KMS-11 (cell line): ENCODE measurements around the gene CRYL1.

Source experiments
- H2AFZ ChIP-seq: fragments of 200-600 bp; sonication (generic); 2 replicates; pipeline ENCODE4 v1.6.1; 2016; ENCODE audit warnings: antibody characterized with exemption, mixed run types, low read depth
- H3K27ac ChIP-seq: fragments of 200-600 bp; sonication (generic); 2 replicates; pipeline ENCODE4 v1.6.1; 2016; ENCODE audit warnings: mild to moderate bottlenecking, mixed run types
- H3K27me3 ChIP-seq: fragments of 200-600 bp; sonication (generic); 2 replicates; pipeline ENCODE4 v1.6.1; 2017; ENCODE audit warnings: mild to moderate bottlenecking, low read depth, mixed run types, moderate library complexity; ENCODE audit not compliant: insufficient read depth
- H3K36me3 ChIP-seq: fragments of 200-600 bp; sonication (generic); 2 replicates; pipeline ENCODE4 v1.6.1; 2017; ENCODE audit warnings: mild to moderate bottlenecking, mixed run types; ENCODE audit not compliant: insufficient read depth
- H3K4me1 ChIP-seq: fragments of 200-600 bp; sonication (generic); 2 replicates; pipeline ENCODE4 v1.6.1; 2016; ENCODE audit warnings: mild to moderate bottlenecking, low read depth, mixed run types; ENCODE audit not compliant: poor library complexity, severe bottlenecking
- H3K4me2 ChIP-seq: fragments of 200-600 bp; sonication (generic); 2 replicates; pipeline ENCODE4 v1.7.0; 2016; ENCODE audit warnings: mild to moderate bottlenecking, mixed run types
- H3K4me3 ChIP-seq: fragments of 200-600 bp; sonication (generic); IDR thresholded peaks from 2 replicates; pipeline ENCODE4 v1.6.1; 2017; ENCODE audit warnings: low read depth, low read length, mixed read lengths; ENCODE audit not compliant: insufficient read depth
- H3K79me2 ChIP-seq: fragments of 200-600 bp; sonication (generic); 2 replicates; pipeline ENCODE4 v1.6.1; 2016; ENCODE audit warnings: low read depth, mixed run types; ENCODE audit not compliant: insufficient read depth
- H3K9ac ChIP-seq: fragments of 200-600 bp; sonication (generic); 2 replicates; pipeline ENCODE4 v1.6.1; 2016; ENCODE audit warnings: mild to moderate bottlenecking, mixed run types
- H4K20me1 ChIP-seq: fragments of 200-600 bp; sonication (generic); 2 replicates; pipeline ENCODE4 v1.6.1; 2016; ENCODE audit warnings: mild to moderate bottlenecking, mixed run types; ENCODE audit not compliant: insufficient read depth
- TF ChIP-seq, protein P1 (sequence below): fragments of 200-600 bp; sonication (generic); conservative IDR thresholded peaks from 2 replicates; pipeline ENCODE4 v1.6.1; 2017; ENCODE audit warnings: low read depth, mild to moderate bottlenecking, antibody characterized with exemption, low read length, moderate library complexity, mixed read lengths

The CRYL1 gene

DNA sequence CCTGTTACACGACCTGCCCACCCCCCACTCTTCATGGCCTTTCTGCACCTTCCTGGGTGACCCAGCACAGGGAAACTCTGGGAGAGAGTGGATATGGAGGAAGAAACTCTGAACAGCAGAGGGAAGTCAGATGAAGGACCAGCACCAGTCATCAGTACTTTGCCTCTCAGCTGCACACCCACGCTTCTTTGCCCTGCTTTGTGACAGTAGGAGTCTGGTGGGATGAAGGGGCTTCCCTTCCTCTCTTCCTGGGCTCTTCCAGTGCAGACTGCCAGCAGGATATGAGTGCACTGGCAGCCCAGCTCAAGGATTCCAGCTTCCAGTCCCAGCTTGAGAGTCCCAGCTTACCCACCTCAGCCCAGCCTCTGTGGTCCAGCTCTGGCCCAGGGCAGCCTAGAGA lies 68.9 kb downstream of the CRYL1 start:
- H4K20me1 ChIP-seq: no peaks in the 10 kb centered on the region
- no peaks in the 10 kb centered on the region for H3K36me3 ChIP-seq
- no peak overlapping the region for H3K27ac ChIP-seq
- H3K4me2 ChIP-seq: no peak overlapping the region
- no peak overlapping the region for H3K9ac ChIP-seq
- TF ChIP-seq, protein P1, sequence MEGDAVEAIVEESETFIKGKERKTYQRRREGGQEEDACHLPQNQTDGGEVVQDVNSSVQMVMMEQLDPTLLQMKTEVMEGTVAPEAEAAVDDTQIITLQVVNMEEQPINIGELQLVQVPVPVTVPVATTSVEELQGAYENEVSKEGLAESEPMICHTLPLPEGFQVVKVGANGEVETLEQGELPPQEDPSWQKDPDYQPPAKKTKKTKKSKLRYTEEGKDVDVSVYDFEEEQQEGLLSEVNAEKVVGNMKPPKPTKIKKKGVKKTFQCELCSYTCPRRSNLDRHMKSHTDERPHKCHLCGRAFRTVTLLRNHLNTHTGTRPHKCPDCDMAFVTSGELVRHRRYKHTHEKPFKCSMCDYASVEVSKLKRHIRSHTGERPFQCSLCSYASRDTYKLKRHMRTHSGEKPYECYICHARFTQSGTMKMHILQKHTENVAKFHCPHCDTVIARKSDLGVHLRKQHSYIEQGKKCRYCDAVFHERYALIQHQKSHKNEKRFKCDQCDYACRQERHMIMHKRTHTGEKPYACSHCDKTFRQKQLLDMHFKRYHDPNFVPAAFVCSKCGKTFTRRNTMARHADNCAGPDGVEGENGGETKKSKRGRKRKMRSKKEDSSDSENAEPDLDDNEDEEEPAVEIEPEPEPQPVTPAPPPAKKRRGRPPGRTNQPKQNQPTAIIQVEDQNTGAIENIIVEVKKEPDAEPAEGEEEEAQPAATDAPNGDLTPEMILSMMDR: no peak
- no peaks in the 10 kb centered on the region for H3K79me2 ChIP-seq
- no peaks in the 10 kb centered on the region for H3K27me3 ChIP-seq
- H3K4me3 ChIP-seq: no peak overlapping the region
- no peak overlapping the region for H2AFZ ChIP-seq
- peaks cover 20% of the 10 kb centered on the region for H3K4me1 ChIP-seq

DNA sequence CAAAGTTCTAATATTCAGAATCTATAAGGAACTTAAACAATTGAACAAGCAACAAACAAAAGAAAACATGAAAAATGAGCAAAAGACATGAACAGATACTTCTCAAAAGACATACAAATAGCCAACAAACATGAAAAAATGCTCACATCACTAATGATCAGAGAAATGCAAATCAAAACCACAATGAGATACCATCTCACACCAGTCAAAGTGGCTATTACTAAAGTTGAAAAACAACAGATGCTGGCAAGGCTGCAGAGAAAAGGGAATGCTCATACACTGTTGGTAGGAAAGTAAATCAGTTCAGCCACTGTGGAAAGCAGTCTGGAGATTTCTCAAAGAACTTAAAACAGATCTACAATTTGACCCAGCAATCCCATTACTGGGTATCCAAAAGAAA lies 74.3 kb downstream of the CRYL1 start:
- TF ChIP-seq, protein P1: no peak
- Histone ChIP-seq H3K4me1 (peaks cover 13% of the 10 kb centered on the region), H2AFZ (no peak overlapping the region), H3K79me2 (no peaks in the 10 kb centered on the region), H3K9ac (no peak overlapping the region), H3K36me3 (no peaks in the 10 kb centered on the region), H3K27ac (no peak overlapping the region), H3K27me3 (no peaks in the 10 kb centered on the region), H4K20me1 (no peaks in the 10 kb centered on the region), H3K4me3 (no peak overlapping the region), H3K4me2 (no peak overlapping the region)

- TF ChIP-seq, protein P1: no peak
- no peak overlapping the region for H2AFZ ChIP-seq
- no peak overlapping the region for H3K9ac ChIP-seq
- H3K79me2 ChIP-seq: no peaks in the 10 kb centered on the region
- H3K36me3 ChIP-seq: no peaks in the 10 kb centered on the region
- no peak overlapping the region for H3K4me2 ChIP-seq
- H3K27ac ChIP-seq: no peak overlapping the region
- H4K20me1 ChIP-seq: no peaks in the 10 kb centered on the region
- H3K27me3 ChIP-seq: no peaks in the 10 kb centered on the region
- H3K4me3 ChIP-seq: no peak overlapping the region
- peaks cover 15% of the 10 kb centered on the region for H3K4me1 ChIP-seq
These were observed 77.2 kb downstream of the CRYL1 start for GRCh38 chr13:20448470-20448869.

DNA sequence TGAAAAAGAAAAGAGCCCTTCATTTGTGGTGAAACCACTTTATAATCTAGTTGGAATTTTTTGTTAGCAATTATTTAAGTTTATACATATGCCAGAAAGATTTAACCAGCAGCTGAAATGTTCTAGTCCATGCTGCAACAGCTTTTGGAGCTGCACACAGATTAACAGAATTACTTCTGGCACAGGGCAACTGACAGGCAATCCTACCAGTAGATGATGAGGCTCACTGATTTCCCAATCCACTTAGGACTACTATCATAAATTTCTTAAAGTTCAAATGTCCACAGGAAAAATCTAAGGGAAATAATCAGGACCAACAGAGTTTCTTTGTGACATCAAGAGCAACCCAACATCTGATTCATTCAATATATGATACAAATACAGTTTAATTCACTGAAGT lies 78.8 kb downstream of the CRYL1 start:
- no peak overlapping the region for H3K4me3 ChIP-seq
- no peak overlapping the region for H3K27ac ChIP-seq
- H2AFZ ChIP-seq: no peak overlapping the region
- no peak overlapping the region for H3K4me2 ChIP-seq
- H3K9ac ChIP-seq: no peak overlapping the region
- H3K4me1 ChIP-seq: peaks cover 25% of the 10 kb centered on the region
- TF ChIP-seq, protein P1: no peak
- no peaks in the 10 kb centered on the region for H3K79me2 ChIP-seq
- no peaks in the 10 kb centered on the region for H4K20me1 ChIP-seq
- no peaks in the 10 kb centered on the region for H3K27me3 ChIP-seq
- H3K36me3 ChIP-seq: no peaks in the 10 kb centered on the region
